ENCODE measurements around the gene SMYD1. TPM values are rescaled to one million over a fixed set of nuclear protein-coding genes. Genes with fewer than 3 reads are reported as not detected.
"Not testable (repeated sequence)": the region's sequence is repeated elsewhere in the genome, so short reads cannot be mapped to it uniquely, and the experiment has no call there.

SMYD1 gene
- total RNA-seq (under 1 TPM; under 0.01 to 0.06 TPM), polyA plus RNA-seq (ENCODE audit: insufficient read length in 2 of 2) (under 1 TPM in 1 of 2 donors, not detected in 1; 0.42 TPM)
- long read RNA-seq, donor 1: 0 reads
- long read RNA-seq, donor 2: 0 reads
- long read RNA-seq, donor 3: 0 reads
- long read RNA-seq, donor 4: 0 reads

DNA sequence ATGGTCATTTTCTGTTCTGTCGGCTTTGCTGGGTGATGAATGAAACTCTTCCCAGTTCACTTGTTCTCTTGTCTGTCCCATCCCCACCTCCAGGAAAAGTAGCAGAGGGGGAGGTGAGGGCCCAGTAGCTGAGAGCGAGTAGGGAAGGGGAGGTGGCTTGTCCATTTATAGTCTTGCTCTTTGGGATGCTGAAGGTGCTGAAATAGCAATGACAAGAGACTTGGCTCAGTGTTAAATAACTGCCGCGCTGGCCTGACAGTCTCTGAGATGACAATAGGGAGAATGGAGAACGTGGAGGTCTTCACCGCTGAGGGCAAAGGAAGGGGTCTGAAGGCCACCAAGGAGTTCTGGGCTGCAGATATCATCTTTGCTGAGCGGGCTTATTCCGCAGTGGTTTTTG is at the start of gene SMYD1:
Gene SMYD1 (plus strand): TSS at position 228 of the 400 bp plus-strand sequence. CDS start 40 bp downstream, at position 268.
- no peak for DNase-seq (ENCODE audit: low read depth in 4 of 6, low spot score in 6 of 6)
- Histone ChIP-seq H3K36me3 (ENCODE audit: control insufficient read depth, insufficient read depth, low read length) (no peaks in the 10 kb centered on the region), H3K4me1 (ENCODE audit: control insufficient read depth, insufficient read depth, low read length) (no peaks in the 10 kb centered on the region), H3K27me3 (ENCODE audit: control insufficient read depth, insufficient read depth, low read length) (no peaks in the 10 kb centered on the region), H3K9me3 (ENCODE audit: control insufficient read depth, insufficient read depth, low read length) (no peaks in the 10 kb centered on the region), H3K4me3 (ENCODE audit: low read depth, low read length) (no peak within 1 kb of the TSS), H3K27ac (ENCODE audit: low read depth, low read length) (no peak within 1 kb of the TSS)
- 55% methylated on average over 4 of the region's 8 CpGs for WGBS (ENCODE audit: insufficient coverage)

DNA sequence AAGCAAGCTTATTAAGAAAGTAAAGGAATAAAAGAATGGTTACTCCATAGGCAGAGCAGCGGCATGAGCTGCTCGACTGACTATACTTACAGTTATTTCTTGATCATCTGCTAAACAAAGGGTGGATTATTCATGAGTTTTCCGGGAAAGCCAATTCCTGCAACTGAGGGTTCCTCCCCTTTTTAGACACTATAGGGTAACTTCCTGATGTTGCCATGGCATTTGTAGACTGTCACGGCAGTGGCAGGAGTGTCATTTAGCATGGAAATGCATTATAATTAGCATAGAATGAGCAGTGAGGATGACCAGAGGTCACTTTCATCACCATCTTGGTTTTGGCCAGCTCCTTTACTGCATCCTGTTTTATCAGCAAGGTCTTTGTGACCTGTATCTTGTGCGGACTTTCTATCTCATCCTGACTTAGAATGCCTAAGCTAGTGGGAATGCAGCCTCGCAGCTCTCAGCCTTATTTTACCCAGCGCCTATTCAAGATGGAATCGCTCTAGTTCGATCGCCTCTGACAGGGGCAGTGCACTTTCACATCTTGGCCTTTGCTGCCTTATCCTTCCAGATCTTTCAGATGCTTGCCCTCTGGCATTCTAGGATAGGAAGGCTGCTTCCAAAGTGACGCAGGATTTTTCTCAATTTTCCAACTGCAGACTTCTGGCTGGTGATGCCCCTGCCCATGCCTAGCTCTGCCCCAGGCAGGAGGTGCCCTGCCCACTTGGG is 49.4 kb upstream of the SMYD1 start:
- H3K27me3 ChIP-seq (ENCODE audit: control insufficient read depth, insufficient read depth, low read length); H3K36me3 ChIP-seq (ENCODE audit: control insufficient read depth, insufficient read depth, low read length); H3K27ac ChIP-seq (ENCODE audit: low read depth, low read length); H3K9me3 ChIP-seq (ENCODE audit: control insufficient read depth, insufficient read depth, low read length); H3K4me1 ChIP-seq (ENCODE audit: control insufficient read depth, insufficient read depth, low read length); H3K4me3 ChIP-seq (ENCODE audit: low read depth, low read length): not testable (repeated sequence)
- peak in 1 of 6 donors; percentile 16 for DNase-seq (ENCODE audit: low read depth in 4 of 6, low spot score in 6 of 6)
- 77% methylated on average over 8 of the region's 11 CpGs for WGBS (ENCODE audit: insufficient coverage)

DNA sequence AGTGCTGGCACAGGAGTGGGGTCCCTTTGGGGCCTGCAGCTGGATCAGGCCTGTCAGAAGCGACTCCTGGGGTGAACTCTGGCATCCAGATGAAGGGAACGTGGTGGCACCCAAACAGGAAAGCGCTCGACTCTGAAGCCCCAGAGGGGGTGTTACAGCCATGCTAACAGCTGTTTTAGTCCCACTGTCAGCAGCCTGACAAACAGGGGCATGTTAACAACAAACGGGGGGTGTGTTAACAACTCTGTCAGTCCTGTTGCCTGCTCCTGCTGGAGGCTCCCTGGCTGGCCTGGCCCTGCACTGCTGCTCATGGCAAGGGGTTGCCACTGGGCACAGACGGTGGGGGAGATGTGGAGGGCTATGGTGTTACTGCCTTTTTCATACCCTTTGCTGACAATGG is 48.7 kb upstream of the SMYD1 start:
- Histone ChIP-seq H3K36me3 (ENCODE audit: control insufficient read depth, insufficient read depth, low read length) (peaks cover 2% of the 10 kb centered on the region), H3K4me1 (ENCODE audit: control insufficient read depth, insufficient read depth, low read length) (peaks cover 8% of the 10 kb centered on the region), H3K27me3 (ENCODE audit: control insufficient read depth, insufficient read depth, low read length) (no peaks in the 10 kb centered on the region), H3K27ac (ENCODE audit: low read depth, low read length) (no peak overlapping the region), H3K4me3 (ENCODE audit: low read depth, low read length) (no peak overlapping the region), H3K9me3 (ENCODE audit: control insufficient read depth, insufficient read depth, low read length) (no peaks in the 10 kb centered on the region)
- no peak for DNase-seq (ENCODE audit: low read depth in 4 of 6, low spot score in 6 of 6)
- 92% methylated on average over 6 of the region's 6 CpGs for WGBS (ENCODE audit: insufficient coverage)

DNA sequence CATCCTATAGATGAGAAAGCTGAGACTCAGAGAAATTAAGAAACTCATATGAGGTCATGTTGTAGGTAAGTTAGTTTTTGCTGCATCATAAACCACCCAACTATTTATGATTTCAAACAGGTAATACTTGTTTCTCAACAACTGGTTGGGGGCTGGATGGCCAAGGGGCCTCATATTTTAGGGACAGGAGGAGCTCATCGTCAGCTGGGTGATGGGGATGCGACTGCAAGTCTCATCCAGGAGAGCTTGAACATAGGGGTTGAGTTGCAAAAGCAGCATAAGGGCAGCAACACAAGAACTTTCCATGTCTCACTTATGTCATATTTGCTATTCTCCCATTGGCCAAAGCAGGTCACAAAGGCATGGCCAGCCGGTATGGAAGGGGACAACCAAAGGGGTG is 47.6 kb upstream of the SMYD1 start:
- Histone ChIP-seq H3K4me1 (ENCODE audit: control insufficient read depth, insufficient read depth, low read length) (peaks cover 8% of the 10 kb centered on the region), H3K27ac (ENCODE audit: low read depth, low read length) (no peak overlapping the region), H3K27me3 (ENCODE audit: control insufficient read depth, insufficient read depth, low read length) (no peaks in the 10 kb centered on the region), H3K9me3 (ENCODE audit: control insufficient read depth, insufficient read depth, low read length) (no peaks in the 10 kb centered on the region), H3K4me3 (ENCODE audit: low read depth, low read length) (no peak overlapping the region), H3K36me3 (ENCODE audit: control insufficient read depth, insufficient read depth, low read length) (peaks cover 2% of the 10 kb centered on the region)
- DNase-seq (ENCODE audit: low read depth in 4 of 6, low spot score in 6 of 6): no peak
- 100% methylated on average over 2 of the region's 3 CpGs for WGBS (ENCODE audit: insufficient coverage)

DNA sequence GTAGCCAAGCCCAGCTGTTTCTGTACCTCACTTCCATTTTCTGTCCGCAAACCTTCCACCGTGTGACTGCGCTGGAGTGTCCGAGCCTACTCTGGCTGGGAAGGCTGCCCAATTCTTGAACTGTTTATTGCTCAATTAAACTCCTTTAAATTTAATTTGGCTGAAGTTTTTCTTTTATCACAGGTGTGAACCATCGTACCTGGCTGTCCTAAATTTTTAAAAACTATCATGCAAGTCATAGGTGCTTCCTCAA is 45.0 kb upstream of the SMYD1 start:
- Histone ChIP-seq H3K9me3 (ENCODE audit: control insufficient read depth, insufficient read depth, low read length) (no peaks in the 10 kb centered on the region), H3K4me3 (ENCODE audit: low read depth, low read length) (no peak overlapping the region), H3K4me1 (ENCODE audit: control insufficient read depth, insufficient read depth, low read length) (peaks cover under 1% of the 10 kb centered on the region), H3K36me3 (ENCODE audit: control insufficient read depth, insufficient read depth, low read length) (peaks cover 2% of the 10 kb centered on the region), H3K27ac (ENCODE audit: low read depth, low read length) (no peak overlapping the region), H3K27me3 (ENCODE audit: control insufficient read depth, insufficient read depth, low read length) (no peaks in the 10 kb centered on the region)
- DNase-seq (ENCODE audit: low read depth in 4 of 6, low spot score in 6 of 6): no peak
- 94% methylated on average over 4 of the region's 5 CpGs for WGBS (ENCODE audit: insufficient coverage)

DNA sequence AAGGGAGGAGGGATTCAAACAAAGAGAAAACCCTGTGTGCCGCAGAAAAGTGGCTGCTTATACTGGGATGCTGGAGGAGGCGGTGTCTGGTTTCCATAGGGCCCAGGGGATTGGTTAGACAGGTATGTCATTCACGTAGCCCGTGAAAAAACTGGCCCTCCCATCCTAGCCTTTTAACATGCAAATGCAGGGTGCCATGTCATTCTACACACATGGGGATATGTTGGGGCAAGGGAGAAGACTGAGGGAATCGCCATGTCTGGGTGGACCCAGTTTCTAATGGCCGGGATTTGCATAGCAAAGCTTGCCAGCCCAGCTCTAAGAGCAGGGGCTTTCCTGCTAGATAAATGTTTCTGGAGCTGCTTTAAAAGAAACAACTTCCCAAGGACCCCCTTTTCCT is 43.1 kb upstream of the SMYD1 start:
- no peaks in the 10 kb centered on the region for H3K36me3 ChIP-seq (ENCODE audit: control insufficient read depth, insufficient read depth, low read length)
- no peaks in the 10 kb centered on the region for H3K27me3 ChIP-seq (ENCODE audit: control insufficient read depth, insufficient read depth, low read length)
- 30% methylated on average over 2 of the region's 6 CpGs for WGBS (ENCODE audit: insufficient coverage)
- no peaks in the 10 kb centered on the region for H3K9me3 ChIP-seq (ENCODE audit: control insufficient read depth, insufficient read depth, low read length)
- H3K27ac ChIP-seq (ENCODE audit: low read depth, low read length): no peak overlapping the region
- H3K4me3 ChIP-seq (ENCODE audit: low read depth, low read length): no peak overlapping the region
- no peaks in the 10 kb centered on the region for H3K4me1 ChIP-seq (ENCODE audit: control insufficient read depth, insufficient read depth, low read length)
- peak in 1 of 6 donors; percentile 8 for DNase-seq (ENCODE audit: low read depth in 4 of 6, low spot score in 6 of 6)

DNA sequence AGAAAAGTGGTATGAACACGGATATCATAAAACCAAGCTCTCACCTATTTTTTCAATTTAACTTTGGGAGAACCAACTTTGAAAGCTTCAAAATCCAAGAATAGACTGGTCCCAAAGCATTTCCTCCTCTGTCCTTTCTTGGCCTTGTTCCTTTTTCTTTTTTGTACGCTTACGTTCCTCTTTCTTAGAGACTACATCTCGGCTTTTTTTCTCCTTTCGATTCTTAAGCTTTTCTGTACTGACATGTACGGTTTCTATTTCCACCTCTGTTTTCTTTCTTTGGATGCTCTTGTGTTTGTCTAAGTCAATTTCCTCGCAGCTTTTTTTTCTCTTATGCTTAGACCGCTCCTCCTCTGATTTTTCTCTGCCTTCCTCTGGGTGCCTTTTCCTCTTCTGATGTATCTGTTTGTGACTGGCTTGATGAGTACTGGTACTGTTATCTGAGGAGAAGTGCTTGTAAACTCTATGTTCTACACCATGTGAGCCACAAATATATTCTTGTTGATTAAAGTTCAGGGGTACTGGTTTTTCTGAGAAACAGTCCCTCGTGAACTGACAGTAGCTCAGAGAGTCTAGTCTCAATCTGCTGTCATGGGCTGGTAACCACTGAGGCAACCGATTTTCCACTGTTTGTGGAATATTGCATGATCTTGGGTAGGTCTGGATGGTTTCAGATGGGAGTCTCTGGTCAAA is 39.8 kb upstream of the SMYD1 start:
- Histone ChIP-seq H3K36me3 (ENCODE audit: control insufficient read depth, insufficient read depth, low read length) (no peaks in the 10 kb centered on the region), H3K27me3 (ENCODE audit: control insufficient read depth, insufficient read depth, low read length) (no peaks in the 10 kb centered on the region), H3K4me3 (ENCODE audit: low read depth, low read length) (no peak overlapping the region), H3K4me1 (ENCODE audit: control insufficient read depth, insufficient read depth, low read length) (no peaks in the 10 kb centered on the region), H3K27ac (ENCODE audit: low read depth, low read length) (no peak overlapping the region), H3K9me3 (ENCODE audit: control insufficient read depth, insufficient read depth, low read length) (no peaks in the 10 kb centered on the region)
- no peak for DNase-seq (ENCODE audit: low read depth in 4 of 6, low spot score in 6 of 6)
- WGBS (ENCODE audit: insufficient coverage): 89% methylated on average over 5 of the region's 10 CpGs

DNA sequence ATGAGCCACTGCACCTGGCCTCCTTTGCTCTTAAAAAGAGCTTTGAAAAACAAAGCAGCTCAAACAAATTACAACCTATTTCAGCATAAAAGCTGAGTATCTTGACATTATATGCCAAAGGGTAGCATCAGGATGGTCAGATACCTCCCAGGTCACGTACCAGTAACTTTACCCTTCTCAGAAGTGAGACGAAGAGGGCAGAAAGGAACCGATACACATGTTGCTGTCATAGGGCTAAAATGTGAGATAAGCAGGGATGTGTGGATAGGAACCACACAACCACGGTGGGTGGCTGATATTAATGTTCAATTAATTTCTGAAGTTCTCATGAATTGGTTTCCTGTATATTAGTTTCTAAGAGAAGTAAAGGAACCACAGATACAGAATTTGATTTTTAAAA is 38.7 kb upstream of the SMYD1 start:
- H3K27ac ChIP-seq (ENCODE audit: low read depth, low read length): no peak overlapping the region
- 100% methylated on average over 1 of the region's 4 CpGs for WGBS (ENCODE audit: insufficient coverage)
- peaks cover 2% of the 10 kb centered on the region for H3K36me3 ChIP-seq (ENCODE audit: control insufficient read depth, insufficient read depth, low read length)
- H3K4me1 ChIP-seq (ENCODE audit: control insufficient read depth, insufficient read depth, low read length): no peaks in the 10 kb centered on the region
- no peaks in the 10 kb centered on the region for H3K27me3 ChIP-seq (ENCODE audit: control insufficient read depth, insufficient read depth, low read length)
- no peak overlapping the region for H3K4me3 ChIP-seq (ENCODE audit: low read depth, low read length)
- no peak for DNase-seq (ENCODE audit: low read depth in 4 of 6, low spot score in 6 of 6)
- H3K9me3 ChIP-seq (ENCODE audit: control insufficient read depth, insufficient read depth, low read length): no peaks in the 10 kb centered on the region

DNA sequence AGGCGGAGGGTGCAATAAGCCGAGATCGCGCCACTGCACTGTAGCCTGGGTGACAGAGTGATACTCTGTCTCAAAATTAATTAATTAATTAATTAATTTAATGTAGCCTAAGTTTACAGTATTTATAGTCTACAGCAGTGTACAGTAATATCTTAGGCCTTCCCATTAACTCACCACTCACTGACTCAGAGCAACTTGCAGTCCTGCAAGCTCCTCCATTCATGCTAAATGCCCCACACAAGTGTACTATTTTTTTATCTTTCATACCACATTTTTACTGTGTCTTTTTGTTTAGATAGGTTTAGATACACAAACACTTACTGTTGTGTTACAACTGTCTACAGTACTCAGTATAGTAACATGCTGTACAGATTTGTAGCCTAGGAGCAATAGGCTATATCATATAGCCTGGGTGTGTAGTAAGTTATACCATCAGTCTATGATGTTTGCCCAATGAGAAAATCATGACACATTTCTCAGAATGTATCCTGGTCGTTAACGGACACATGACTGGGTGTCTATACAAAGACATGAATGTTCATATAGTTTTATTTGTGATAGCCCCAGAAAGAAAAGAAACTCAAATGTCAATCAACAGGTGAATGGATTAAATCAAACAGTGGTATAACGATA is 35.4 kb upstream of the SMYD1 start:
- no peaks in the 10 kb centered on the region for H3K4me1 ChIP-seq (ENCODE audit: control insufficient read depth, insufficient read depth, low read length)
- H3K36me3 ChIP-seq (ENCODE audit: control insufficient read depth, insufficient read depth, low read length): peaks cover 2% of the 10 kb centered on the region
- no peak for DNase-seq (ENCODE audit: low read depth in 4 of 6, low spot score in 6 of 6)
- 100% methylated on average over 1 of the region's 7 CpGs for WGBS (ENCODE audit: insufficient coverage)
- H3K27ac ChIP-seq (ENCODE audit: low read depth, low read length): no peak overlapping the region
- no peaks in the 10 kb centered on the region for H3K9me3 ChIP-seq (ENCODE audit: control insufficient read depth, insufficient read depth, low read length)
- no peak overlapping the region for H3K4me3 ChIP-seq (ENCODE audit: low read depth, low read length)
- H3K27me3 ChIP-seq (ENCODE audit: control insufficient read depth, insufficient read depth, low read length): no peaks in the 10 kb centered on the region

Measured in spinal cord (tissue), 10 donors.